Renal cortex interstitium (tissue), 11 donors: ENCODE results near the gene PIGV. TPM values are rescaled to one million over a fixed set of nuclear protein-coding genes. Genes with fewer than 3 reads are reported as not detected.
"Not testable (repeated sequence)": the region's sequence is repeated elsewhere in the genome, so short reads cannot be mapped to it uniquely, and the experiment has no call there.

Experiments used
- DNase-seq, 11 donors: peaks; one replicate each; pipeline ENCODE4 v3.0.0-alpha.2; 2013; ENCODE audit warnings: low read depth in 9 of 11, low spot score in 4 of 11; ENCODE audit errors: extremely low read depth in 1 of 11
- polyA plus RNA-seq, 3 donors: library from polyadenylated mRNA; unstranded; fragments of 120-200 nt; gene quantifications; one replicate each; pipeline ENCODE4 v1.2.1, GENCODE V29; 2013; ENCODE audit not compliant: insufficient read length in 3 of 3

PIGV gene
- polyA plus RNA-seq, 3 donors: 16.0 to 19.0 (median 16.0) TPM

DNA sequence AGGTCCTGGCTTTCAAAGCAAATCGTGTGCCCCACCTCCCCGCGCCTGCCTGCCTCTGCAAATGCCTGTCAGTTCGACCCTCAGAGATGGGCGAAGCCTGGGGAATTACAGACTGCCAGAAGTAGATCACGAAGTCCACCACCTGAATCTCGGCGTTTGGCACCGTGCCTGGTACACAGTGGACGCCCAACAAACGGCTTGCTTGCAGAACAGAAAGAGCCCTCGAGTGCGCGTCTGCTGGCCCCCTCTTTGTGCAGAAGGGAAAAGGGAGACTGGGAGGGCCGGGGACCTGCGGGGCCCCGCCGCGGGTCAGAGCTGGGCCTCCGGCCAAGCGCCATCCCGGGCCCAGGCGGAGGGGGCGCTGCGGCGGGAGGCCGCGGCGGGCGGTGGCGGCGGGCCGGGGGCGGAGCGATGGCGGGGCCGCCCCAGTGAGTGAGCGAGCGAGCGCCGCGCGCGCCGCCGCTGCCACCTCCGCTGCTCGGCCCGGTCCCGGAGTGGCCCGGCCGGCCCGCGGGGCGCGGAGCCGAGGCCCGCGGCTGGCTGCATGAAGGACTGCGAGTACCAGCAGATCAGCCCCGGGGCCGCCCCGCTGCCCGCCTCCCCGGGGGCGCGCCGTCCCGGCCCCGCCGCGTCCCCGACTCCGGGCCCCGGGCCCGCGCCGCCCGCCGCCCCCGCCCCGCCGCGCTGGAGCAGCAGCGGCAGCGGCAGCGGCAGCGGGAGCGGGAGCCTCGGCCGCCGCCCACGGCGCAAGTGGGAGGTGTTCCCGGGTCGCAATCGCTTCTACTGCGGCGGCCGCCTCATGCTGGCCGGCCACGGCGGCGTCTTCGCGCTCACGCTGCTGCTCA, 38.7 kb downstream of the PIGV start, which contains the start of gene ZDHHC18:
Gene ZDHHC18, plus strand, starts transcription at position 428 of the 845 bp plus-strand sequence. Its CDS starts 117 bp downstream, at position 545.
- peak in 10 of 11 donors; percentile 19 to 72 (median 47) for DNase-seq

DNA sequence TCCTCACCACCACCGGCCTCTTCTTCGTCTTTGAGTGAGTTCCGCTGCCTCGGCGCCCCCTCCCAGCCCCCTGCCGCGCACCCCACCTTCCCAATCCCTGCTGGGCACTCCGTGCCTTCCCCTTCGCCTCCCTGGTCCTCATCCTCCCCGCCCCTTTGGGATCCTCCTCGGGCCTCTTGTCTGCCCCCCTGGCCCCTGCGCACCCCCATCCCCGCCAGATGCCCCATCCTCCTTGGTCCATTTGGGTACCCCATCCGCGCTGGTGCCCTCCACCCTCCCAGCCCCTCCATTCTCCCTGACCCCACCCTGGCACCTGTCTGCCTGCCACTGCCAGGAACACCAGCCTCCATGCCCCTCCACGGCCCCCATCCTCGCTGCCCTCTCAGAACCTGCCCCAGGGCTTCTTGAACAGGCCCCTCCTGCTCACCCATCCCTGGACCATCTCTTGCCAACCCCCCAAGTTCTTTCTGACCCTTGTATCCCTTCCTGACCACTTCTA, 39.4 kb downstream of the PIGV start:
- DNase-seq: no peak

DNA sequence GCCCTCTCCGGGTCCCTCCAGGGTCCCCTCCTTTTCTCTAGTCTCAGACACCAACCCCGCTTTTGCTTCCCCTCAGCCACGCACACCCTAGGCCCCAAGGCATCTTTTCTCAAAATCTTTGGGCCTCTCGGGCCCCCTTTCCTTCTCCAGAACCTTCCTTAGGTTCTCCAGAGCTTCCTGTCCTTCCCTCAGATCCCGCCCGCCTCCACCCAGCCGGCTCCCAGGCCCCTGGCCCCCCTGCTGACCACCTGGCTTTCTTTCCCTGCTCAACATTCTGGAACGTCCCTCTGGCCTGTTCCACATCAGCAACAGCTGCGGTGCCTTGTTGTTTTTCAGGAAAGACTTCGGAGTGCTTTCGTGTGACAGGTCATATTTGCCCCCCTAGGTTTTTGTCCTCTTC, 39.9 kb downstream of the PIGV start:
- peak in 4 of 11 donors; percentile 28 to 38 (median 30) for DNase-seq

DNA sequence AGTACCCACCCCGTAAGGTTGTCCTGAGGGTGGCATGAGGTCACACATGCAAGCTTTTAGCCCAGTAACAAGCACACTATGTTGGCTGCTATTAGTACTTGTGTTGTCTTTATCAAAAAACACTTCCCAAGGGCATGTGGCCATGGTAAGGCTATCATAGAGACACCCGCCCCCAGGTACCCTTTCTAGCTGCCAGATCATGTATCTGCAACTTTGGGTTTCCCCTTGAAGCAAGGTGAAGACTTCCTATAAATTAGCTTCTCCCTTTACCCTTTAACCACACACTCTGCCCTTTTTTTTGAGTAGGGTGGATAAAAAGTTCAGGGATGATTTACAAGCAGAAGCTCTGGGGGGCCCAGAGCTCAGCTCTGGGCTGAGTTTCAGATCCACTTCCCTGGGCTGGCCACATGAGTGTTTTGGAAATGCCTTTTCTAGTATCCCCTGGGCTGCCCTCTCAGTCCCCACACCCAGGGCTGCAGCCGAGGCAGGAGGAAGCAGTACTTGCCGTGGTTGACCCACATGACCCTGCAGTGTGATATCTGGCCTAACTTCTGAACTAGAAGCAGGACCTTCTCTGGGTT, 40.8 kb downstream of the PIGV start:
- no peak for DNase-seq

DNA sequence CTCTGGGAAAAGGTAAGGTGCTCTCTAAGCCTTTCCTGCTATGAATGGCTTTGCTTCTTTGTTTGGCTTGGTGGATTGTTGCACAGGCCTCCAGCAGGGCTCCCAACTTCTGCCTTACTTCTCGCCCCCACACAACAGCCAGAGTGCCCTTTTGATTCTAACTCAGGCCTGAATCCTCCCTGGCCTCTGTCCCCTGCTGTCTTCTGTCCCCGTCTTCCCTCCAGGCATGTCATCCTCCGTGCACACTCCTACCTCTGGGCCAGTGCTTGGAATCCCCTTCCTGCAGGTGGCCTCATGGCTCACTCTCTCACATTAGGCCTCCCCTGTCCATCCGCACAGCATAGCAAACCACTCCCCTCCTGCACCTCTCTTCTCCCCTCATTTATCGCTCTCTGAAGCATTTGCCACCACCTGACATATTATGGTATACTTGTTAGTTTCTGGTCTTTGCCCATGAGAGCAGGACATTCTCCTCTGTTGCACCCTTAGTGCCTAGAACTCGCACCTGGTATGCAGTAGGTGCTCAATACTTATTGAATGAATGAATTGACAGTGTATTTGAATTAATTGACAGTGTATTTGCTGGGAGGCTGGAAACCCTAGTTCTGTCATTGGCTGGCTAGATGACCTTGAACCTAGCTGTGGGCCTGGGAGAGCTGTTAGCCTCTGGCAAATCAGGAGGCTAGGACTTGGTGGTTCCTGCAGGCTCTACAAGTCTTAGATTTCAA, 41.6 kb downstream of the PIGV start:
- no peak for DNase-seq

DNA sequence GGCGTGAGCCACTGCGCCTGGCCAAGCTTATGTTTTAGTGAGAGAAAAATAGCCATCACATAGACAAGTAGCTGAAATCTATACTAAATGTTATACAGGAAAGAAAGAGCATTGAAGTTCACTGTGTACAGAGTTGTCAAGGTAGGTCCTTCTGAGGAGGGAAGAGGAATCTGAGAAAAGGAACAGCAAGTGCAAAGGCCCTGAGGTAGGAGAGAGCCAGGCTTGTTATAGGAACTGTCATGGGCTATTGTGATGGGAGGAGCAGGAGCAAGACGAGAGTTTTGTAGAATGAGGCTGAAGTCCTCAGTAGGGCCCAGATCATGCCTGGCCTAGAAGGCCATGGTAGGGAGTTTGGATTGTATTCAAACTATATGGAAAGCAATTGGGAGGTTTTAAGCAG, 43.3 kb downstream of the PIGV start:
- DNase-seq: no peak

DNA sequence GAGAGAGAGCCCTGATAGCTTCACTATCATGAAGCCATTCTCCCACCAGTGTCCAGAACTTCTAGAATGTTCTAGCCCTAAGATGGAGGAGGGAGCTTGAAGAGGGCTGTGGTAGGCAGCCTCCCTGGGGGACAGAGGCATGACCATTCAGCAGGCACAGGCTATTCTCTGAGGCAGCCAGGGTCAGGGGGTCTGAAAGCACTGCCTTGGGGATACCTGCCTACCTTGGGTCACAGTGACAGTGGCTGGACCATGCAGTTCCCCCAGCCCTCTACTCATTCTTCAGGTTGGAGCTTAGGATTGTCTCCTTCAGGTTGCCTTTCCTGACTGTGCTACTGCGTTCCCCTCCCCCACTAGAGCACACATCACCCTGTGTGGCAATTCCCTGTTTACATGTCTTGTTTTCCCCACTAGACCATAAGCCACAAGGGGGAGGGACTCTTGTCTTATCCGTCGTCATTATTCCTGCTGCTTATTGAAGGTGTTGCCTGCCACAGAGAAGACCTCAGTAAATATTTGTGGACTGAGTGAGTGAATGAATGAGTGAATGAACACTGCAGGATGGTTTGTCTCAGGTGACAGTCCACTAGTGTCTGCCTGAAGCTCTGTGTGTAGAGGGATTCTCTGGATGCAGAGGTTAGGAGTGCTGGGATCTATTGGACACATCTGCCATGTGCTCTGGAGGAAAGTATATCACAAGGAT, 43.9 kb downstream of the PIGV start:
- no peak for DNase-seq

DNA sequence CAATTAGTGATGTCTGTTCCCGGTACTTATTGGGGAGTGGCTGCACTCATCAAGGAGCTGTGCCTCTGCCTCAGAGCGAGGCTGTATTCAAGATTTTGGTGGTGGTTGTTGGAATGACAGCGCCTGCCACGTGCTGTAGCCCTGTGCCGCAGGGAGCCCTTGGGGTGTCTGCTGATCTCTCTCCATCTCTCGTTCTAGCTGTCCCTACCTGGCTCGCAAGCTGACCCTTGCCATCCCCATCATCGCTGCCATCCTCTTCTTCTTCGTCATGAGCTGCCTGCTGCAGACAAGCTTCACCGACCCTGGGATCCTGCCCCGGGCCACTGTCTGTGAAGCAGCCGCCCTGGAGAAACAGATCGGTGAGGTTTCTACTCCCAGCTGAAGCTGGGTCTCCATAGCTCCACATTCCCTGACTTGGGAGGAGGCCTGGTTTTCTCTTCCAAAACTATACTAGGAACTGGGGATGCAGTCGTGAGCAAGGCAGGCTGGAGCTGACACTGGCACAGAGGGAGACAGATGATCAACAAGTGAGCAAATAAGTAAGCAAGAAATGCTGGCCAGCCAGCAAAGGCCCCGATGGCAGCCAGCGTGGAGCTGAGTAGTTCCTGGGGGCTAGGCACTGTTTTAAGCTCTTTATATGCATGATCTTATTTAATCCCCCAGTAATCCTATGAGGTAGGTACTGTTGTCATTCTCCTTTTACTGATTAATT, 44.7 kb downstream of the PIGV start:
- DNase-seq: no peak

DNA sequence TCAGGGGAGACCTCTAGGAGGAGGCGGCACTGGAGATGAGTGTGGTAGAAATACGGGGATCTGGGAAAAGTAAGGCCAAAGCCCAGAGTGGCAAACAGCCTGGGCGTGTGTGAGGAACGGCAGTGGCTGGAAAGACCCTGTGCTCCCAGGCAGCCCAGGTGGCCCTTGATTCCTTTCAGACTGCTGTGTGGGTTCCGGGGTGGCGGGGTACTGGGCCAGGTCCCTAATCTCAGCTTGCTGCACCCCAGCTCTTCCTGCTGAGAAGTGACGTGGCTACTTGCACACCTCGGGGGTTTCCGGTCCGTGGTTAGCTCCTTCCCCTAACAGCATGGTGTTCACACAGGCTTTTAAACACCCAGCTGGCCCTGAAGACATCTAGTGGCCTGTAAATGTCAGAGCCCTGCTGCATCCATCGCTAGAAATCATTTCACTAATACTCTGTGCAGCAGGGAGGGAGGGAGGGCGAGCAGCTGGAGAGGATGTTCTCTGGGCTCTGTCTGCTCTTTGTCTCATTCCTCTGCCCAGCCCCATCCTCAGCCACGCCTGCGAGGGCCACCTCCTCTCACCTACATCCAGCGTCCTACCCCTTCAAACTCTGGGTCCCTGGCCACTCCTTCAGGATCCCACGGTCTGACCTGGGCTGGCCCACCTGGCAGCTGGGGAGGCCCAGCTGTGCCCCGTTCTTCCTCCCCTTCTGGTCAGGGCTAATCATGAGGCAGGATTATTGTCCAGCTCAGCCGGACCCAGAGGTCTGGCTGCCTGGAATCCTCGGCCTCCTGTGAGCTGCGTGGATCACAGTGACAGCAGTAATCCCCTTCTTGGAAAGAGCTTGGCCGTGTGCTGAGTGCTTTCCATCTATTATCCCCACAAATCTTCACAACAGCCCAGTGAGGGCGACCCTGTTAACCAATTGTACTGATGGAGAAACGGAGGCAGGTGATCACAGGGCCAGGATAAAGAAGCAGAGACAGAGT, 46.0 kb downstream of the PIGV start:
- no peak for DNase-seq

DNA sequence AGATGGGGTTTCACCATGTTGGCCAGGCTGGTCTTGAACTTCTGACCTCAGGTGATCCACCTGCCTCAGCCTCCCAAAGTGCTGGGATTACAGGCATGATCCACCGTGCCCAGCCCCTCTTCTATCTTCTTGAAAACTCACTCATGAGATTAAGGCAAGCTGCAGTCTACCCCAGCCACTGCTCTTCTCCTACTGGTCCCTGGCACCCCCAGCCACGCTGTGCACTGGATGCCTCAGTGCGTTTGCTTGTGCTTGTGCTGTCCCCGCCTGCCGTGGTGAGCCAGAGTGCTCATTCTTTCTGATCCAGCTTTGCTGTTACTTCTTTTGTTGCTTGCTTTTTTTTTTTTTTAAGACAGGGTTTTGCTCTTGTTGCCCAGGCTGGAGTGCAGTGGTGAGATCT, 49.9 kb downstream of the PIGV start:
- DNase-seq: not testable (repeated sequence)

DNA sequence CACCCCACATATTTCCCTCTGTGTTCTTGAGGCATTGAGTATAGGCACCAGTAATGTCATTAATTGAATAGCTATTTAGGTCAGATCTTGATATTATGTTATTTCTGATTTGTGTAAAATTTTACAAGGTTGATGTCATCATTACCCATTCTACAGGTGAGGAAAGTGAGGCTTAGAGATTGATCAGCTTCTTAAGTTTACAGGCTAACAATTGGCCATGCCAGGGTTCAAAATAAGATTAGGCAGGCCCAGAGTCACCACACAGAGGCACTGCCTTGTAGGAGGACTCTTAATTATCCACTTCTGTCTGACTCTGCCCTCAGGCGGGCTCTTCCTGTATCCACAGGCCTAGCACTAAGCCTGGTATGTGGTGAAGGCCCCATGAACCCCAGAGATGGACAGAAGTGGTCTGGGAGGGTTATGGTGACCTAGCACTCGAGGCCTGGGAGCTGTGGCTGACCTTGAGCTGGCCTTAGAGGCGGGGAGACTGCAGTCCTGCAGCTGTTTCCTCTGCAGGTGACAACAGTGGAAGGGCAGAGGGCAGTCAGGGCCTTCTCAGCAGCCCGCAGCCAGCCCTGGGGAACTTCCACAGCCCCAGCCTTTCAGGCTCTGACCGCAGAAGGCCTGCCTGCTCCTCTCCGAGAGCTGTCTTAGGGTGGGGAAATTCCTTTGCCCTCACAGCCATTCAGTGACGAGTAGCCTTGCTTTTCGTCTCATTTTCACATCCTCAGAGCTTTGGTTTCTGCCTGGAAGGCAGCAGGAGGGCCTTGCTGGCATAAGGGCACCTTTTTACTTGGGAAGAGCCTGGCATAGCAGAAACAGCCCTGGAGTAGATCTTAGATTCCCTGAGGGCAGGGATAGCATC, 51.0 kb downstream of the PIGV start:
- DNase-seq: no peak

DNA sequence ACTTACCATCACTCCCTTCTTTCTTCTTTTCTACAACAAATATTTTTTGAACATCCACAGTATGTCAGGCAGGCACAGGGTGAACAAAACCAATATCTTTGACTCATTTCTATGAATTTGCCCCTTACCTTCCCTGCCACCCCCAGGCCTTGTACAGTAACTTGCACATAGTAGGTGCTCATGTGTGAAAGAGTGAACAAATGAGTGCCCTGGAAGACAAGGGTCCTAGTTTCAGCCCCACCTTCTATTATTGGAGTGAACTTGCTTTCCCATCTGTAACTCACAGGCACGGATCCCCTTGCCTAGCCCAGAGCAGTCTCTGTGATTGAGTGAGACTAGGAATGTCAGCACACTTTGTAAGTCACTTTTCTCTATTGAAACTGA, 51.6 kb downstream of the PIGV start:
- no peak for DNase-seq

DNA sequence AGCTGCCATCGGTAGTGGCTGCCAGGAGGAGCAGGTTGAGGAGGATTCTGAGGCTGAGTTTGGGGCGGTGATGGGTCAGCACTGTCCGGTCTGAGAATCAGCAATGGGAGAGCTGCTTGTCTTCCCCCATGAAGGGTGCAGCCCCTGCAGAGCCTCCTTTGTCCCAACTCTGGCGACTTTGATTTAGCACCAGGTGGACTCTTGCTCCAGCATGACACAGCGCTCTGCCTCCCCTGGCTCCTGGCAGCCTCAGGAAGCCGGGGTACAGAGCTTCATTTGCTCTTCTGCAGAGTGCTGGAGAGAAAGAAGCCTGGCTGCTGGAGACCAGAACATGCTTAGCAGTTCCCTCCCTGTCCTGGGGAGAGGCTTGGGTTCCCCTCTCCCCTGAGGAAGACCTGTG, 52.0 kb downstream of the PIGV start:
- DNase-seq: no peak

DNA sequence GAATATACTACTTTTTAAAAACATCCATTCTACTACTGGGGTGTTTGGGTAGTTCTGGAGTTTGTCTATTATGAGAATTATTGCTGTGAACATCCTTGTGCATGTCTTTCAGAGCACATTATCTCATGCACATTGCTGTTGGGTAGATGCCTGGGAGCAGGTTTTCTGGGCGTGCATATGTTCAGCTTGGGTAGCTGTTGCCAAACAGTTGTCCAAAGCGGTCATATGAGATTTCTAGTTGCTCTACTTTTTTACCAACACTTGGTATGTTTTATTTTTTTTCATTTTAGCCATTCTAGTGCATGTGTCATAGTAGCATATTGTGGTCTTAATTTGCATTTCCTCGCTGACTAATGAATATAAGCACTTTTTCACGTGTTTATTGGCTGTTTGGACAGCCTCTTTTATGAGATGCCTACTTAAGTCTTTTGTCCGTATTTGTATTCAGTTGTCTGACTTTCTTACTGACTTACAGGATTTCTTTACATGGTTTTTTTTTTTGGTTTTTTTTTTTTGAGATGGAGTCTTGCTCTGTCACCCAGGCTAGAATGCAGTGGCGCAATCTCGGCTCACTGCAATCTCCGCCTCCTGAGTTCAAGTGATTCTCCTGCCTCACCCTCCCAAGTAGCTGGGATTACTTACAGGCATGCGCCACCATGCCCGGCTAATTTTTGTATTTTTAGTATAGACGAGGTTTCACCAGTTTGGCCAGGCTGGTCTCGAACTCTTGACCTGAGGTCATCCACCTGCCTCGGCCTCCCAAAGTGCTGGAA, 56.9 kb downstream of the PIGV start:
- DNase-seq: no peak

DNA sequence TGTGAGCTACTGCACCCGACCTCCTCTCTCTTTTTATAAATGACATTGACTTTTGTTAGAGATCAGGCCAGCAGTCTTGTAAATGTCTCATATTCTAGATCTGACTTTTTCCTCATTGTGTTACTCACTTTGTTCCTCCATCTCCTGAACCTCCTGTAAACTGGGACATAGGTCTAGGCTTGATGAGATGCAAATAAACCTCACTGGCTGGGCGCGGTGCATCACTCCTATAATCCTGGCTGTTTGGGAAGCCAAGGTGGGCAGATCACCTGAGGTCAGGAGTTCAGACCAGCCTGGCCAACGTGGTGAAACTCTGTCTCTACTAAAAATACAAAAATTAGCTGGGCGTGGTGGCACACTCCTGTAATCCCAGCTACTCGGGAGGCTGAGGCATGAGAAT, 60.1 kb downstream of the PIGV start:
- DNase-seq: not testable (repeated sequence)
